Vagina (tissue), 2 donors: ENCODE data around the gene ZNF718.

ENCODE experiments used
- CTCF ChIP-seq, 3 experiments: fragments of 450-650 bp in 2 of 3; fragments of 200-600 bp in 1 of 3; sonication (generic) in 1 of 3; IDR thresholded peaks; one replicate each; pipeline ENCODE4 v1.5.1; 2017 to 2019; ENCODE audit warnings: antibody characterized with exemption in 3 of 3, mild to moderate bottlenecking in 2 of 3, moderate library complexity in 2 of 3
- POLR2A ChIP-seq, 2 donors: fragments of 450-650 bp; IDR thresholded peaks; one replicate each; pipeline ENCODE4 v1.6.1; 2017; ENCODE audit warnings: antibody characterized with exemption in 2 of 2, mild to moderate bottlenecking in 2 of 2, moderate library complexity in 2 of 2

GRCh38 chr4:132483-132882, 8.2 kb downstream of the ZNF718 start:
- TF ChIP-seq POLR2A (IDR thresholded peaks at IDR 0.05) (no peak), CTCF (IDR thresholded peaks at IDR 0.05) (no peak)
